Measurements from ENCODE around the gene DNAH9. TPM values are rescaled to one million over a fixed set of nuclear protein-coding genes. Genes with fewer than 3 reads are reported as not detected.

Gene DNAH9
- total RNA-seq, 1 donor from 2014 or later = 0.08 TPM

DNA sequence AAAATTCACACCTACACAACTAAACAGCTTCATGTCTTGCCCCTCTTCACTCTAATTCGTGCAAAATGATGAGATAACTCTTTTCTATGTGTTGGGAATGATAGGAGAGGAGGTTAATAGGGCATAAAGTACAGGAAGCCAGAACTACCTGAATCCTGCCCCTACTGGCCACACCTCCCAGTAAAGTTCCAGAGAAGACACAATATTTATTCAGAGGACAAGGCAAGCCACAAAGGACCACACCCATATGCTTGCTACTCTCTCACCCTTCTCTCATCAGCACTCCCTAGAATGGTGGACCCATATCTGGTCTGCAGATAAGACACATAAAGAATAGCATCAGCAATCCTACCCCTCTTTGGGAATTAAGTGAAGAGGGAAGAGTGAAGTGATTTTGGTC is 324.4 kb downstream of the DNAH9 start:
- TF ChIP-seq, protein P1, sequence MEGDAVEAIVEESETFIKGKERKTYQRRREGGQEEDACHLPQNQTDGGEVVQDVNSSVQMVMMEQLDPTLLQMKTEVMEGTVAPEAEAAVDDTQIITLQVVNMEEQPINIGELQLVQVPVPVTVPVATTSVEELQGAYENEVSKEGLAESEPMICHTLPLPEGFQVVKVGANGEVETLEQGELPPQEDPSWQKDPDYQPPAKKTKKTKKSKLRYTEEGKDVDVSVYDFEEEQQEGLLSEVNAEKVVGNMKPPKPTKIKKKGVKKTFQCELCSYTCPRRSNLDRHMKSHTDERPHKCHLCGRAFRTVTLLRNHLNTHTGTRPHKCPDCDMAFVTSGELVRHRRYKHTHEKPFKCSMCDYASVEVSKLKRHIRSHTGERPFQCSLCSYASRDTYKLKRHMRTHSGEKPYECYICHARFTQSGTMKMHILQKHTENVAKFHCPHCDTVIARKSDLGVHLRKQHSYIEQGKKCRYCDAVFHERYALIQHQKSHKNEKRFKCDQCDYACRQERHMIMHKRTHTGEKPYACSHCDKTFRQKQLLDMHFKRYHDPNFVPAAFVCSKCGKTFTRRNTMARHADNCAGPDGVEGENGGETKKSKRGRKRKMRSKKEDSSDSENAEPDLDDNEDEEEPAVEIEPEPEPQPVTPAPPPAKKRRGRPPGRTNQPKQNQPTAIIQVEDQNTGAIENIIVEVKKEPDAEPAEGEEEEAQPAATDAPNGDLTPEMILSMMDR (IDR thresholded peaks at IDR 0.05; ENCODE audit: insufficient read depth, low read length, poor library complexity, severe bottlenecking) = no peak
- H3K4me3 ChIP-seq (ENCODE audit: low read depth, low read length) = no peak overlapping the region
- no peaks in the 10 kb centered on the region for H3K36me3 ChIP-seq (ENCODE audit: control insufficient read depth, insufficient read depth, low read length)
- DNase-seq (ENCODE audit: low read depth) = no peak
- no peaks in the 10 kb centered on the region for H3K27me3 ChIP-seq (ENCODE audit: control insufficient read depth, insufficient read depth, low read length)

DNA sequence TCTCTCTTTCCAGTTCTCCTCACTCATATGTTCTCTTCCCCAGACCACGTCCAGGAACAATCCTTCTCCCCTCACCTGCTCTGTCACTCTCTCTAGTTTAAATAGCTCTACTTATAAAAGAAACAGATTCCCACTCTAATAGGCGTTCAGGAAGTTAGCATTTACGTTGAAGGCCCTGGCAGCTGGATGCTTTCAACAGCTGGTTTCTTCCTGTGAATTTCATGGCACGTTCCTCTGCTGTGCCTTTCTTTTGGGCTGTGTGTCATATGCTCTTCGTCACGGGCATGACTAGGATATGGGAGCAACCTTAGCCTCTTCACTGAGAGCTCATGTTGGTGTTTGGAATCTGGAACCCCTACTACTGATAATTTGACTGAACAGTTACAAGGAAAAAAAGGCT is 325.8 kb downstream of the DNAH9 start:
- TF ChIP-seq, protein P1 (IDR thresholded peaks at IDR 0.05; ENCODE audit: insufficient read depth, low read length, poor library complexity, severe bottlenecking) = no peak
- Histone ChIP-seq H3K27me3 (ENCODE audit: control insufficient read depth, insufficient read depth, low read length) (no peaks in the 10 kb centered on the region), H3K36me3 (ENCODE audit: control insufficient read depth, insufficient read depth, low read length) (no peaks in the 10 kb centered on the region), H3K4me3 (ENCODE audit: low read depth, low read length) (no peak overlapping the region)
- DNase-seq (ENCODE audit: low read depth) = no peak

DNA sequence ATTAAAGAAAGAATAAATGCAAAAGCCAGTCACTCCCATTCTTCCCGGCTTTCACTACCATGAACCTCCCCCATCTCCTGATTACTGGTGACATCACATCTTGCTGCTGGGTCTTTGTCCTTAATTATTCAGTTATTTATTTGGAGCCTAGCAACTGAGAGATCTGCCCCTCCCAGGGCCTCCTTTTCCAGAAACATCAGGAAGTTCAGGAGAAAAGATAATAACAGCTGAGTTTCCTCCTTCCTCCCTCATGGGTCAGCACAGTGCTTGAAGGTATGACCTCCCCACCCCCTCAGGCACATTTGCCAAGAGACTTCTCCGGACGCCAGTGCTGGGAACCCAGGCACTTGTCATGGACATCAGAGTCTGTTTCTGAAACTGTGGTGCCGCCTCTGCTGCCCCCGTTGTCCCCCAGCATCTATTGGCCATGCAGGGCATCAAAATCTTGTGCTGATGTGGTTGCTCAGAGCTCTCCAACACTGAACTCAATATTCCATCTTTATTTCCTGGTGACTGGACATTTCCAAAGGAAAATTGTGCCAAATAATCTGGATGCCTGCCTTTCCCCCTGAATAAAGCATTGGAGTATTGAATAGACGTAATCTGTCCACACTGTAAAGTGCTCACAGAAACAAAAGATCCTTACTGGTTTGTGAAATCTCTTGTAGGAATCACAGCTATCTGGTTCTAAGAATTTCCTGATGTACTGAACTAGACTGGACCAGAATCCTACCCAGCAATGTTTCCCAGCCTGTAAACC is 327.2 kb downstream of the DNAH9 start:
- H3K36me3 ChIP-seq (ENCODE audit: control insufficient read depth, insufficient read depth, low read length) = no peaks in the 10 kb centered on the region
- H3K27me3 ChIP-seq (ENCODE audit: control insufficient read depth, insufficient read depth, low read length) = no peaks in the 10 kb centered on the region
- TF ChIP-seq, protein P1 (IDR thresholded peaks at IDR 0.05; ENCODE audit: insufficient read depth, low read length, poor library complexity, severe bottlenecking) = no peak
- no peak overlapping the region for H3K4me3 ChIP-seq (ENCODE audit: low read depth, low read length)
- DNase-seq (ENCODE audit: low read depth) = no peak

DNA sequence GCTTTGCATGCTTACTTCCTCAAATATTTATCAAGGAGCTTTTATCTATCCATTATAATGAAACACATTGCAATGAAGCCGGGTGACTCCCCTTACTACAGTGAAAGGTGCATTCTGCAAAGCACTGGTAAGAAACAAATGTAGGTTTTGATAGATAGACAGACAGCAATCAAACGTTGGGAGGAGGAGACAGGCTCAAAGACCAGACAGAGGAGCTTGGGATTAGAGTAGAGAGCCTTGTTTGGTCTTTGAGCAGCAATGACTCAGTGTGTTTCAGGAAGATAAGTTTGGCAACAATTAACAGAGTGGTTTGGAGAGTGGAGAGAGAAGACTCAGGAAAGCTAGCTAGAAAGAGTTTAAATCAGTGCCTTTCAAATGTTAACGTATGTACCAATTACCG is 330.2 kb downstream of the DNAH9 start:
- TF ChIP-seq, protein P1 (IDR thresholded peaks at IDR 0.05; ENCODE audit: insufficient read depth, low read length, poor library complexity, severe bottlenecking) = no peak
- Histone ChIP-seq H3K4me3 (ENCODE audit: low read depth, low read length) (no peak overlapping the region), H3K27me3 (ENCODE audit: control insufficient read depth, insufficient read depth, low read length) (no peaks in the 10 kb centered on the region), H3K36me3 (ENCODE audit: control insufficient read depth, insufficient read depth, low read length) (no peaks in the 10 kb centered on the region)
- no peak for DNase-seq (ENCODE audit: low read depth)

DNA sequence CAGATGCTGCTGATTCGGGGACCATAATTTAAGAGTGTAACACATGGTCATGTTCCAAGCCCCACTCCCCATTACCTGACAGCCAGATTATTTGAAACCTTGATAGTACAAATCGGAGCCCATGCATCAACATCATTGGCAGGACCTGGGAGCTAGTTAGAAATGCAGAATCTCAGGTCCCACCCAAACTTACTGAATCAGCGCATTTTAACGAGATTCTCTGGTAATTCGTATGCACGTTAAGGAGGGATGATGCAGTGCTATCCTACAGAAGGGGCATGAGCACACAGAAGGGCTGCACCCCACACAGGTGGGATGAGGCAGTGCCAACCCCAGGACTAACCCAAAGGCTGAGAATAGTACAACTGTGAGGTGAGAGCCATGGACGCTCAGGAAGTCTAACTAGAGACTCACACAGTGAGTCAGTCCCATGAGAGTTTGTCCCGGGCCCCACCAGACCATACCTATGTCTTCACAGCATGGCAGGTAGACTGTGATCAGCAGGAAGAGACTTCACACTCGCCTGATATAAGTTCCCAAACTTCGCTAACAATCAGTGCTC is 334.1 kb downstream of the DNAH9 start:
- no peak for DNase-seq (ENCODE audit: low read depth)
- TF ChIP-seq, protein P1 (IDR thresholded peaks at IDR 0.05; ENCODE audit: insufficient read depth, low read length, poor library complexity, severe bottlenecking) = no peak
- no peaks in the 10 kb centered on the region for H3K36me3 ChIP-seq (ENCODE audit: control insufficient read depth, insufficient read depth, low read length)
- H3K27me3 ChIP-seq (ENCODE audit: control insufficient read depth, insufficient read depth, low read length) = no peaks in the 10 kb centered on the region
- no peak overlapping the region for H3K4me3 ChIP-seq (ENCODE audit: low read depth, low read length)
